HEK293 (cell line): ENCODE data around the gene STUM.

Experiments
- CTCF ChIA-PET: fragments of 350-600 bp; formaldehyde crosslinking; extraction: SDS; loops from one replicate; lab custom pipeline; 2021; ENCODE audit warnings: antibody characterized with exemption; lab: Yijun Ruan, JAX
- POLR2A ChIA-PET: fragments of 300-600 bp; formaldehyde crosslinking; extraction: SDS; loops from one replicate; lab custom pipeline; 2020; ENCODE audit warnings: antibody characterized with exemption, inconsistent platforms; lab: Yijun Ruan, JAX
- H3K27ac ChIP-seq: fragments of 200-500 bp; sonication (Bioruptor generic); 2 replicates; pipeline ENCODE4 v1.5.1; 2014; ENCODE audit warnings: low read depth, low read length, control low read depth, inconsistent platforms; ENCODE audit errors: extremely low read depth
- H3K36me3 ChIP-seq, 2 experiments: fragments of 200-500 bp in 1 of 2; sonication (Bioruptor generic) in 1 of 2; 1 replicate in 1 of 2; 2 replicates in 1 of 2; pipeline ENCODE4 v1.5.1; 2014 to 2017; ENCODE audit warnings: inconsistent platforms in 2 of 2, low read length in 2 of 2; ENCODE audit not compliant: control insufficient read depth in 2 of 2, insufficient read depth in 1 of 2
- H3K4me1 ChIP-seq: fragments of 200-500 bp; sonication (Bioruptor generic); 2 replicates; pipeline ENCODE4 v1.5.1; 2014; ENCODE audit warnings: mild to moderate bottlenecking, low read length, inconsistent platforms; ENCODE audit not compliant: control insufficient read depth, insufficient read depth
- H3K4me3 ChIP-seq: 2 replicates; pipeline ENCODE4 v1.5.1; 2011; ENCODE audit warnings: low read depth, mild to moderate bottlenecking, control low read depth, low read length, moderate library complexity
- H3K9me3 ChIP-seq: fragments of 200-500 bp; sonication (Bioruptor generic); 2 replicates; pipeline ENCODE4 v1.5.1; 2014; ENCODE audit warnings: low read depth, low read length, inconsistent platforms; ENCODE audit not compliant: control insufficient read depth, insufficient read depth
- AEBP2 ChIP-seq: fragments of 450-650 bp; formaldehyde crosslinking; IDR thresholded peaks from 2 replicates; pipeline ENCODE4 v1.5.1; 2016; ENCODE audit warnings: missing biosample characterization, missing genetic modification characterization, borderline replicate concordance
- EGR2 ChIP-seq: fragments of 450-650 bp; formaldehyde crosslinking; IDR thresholded peaks from 2 replicates; pipeline ENCODE4 v1.5.1; 2016; ENCODE audit warnings: low read depth, missing biosample characterization, missing genetic modification characterization
- FEZF1 ChIP-seq: fragments of 450-650 bp; formaldehyde crosslinking; IDR thresholded peaks from 2 replicates; pipeline ENCODE4 v1.5.1; 2016; ENCODE audit warnings: missing biosample characterization, missing genetic modification characterization
- GFI1B ChIP-seq: fragments of 450-650 bp; formaldehyde crosslinking; IDR thresholded peaks from 2 replicates; pipeline ENCODE4 v1.5.1; 2016; ENCODE audit warnings: missing biosample characterization, missing genetic modification characterization
- MYNN ChIP-seq: fragments of 450-650 bp; formaldehyde crosslinking; IDR thresholded peaks from 2 replicates; pipeline ENCODE4 v1.5.1; 2016; ENCODE audit warnings: missing biosample characterization, missing genetic modification characterization, borderline replicate concordance
- OSR2 ChIP-seq: fragments of 450-650 bp; formaldehyde crosslinking; IDR thresholded peaks from 2 replicates; pipeline ENCODE4 v1.5.1; 2016; ENCODE audit warnings: missing biosample characterization, missing genetic modification characterization
- REPIN1 ChIP-seq: fragments of 450-650 bp; formaldehyde crosslinking; IDR thresholded peaks from 2 replicates; pipeline ENCODE4 v1.5.1; 2017; ENCODE audit warnings: missing biosample characterization, missing genetic modification characterization, low read depth
- ZBTB26 ChIP-seq: fragments of 450-650 bp; formaldehyde crosslinking; optimal IDR thresholded peaks from 2 replicates; pipeline ENCODE3; 2016; ENCODE audit warnings: missing biosample characterization, mild to moderate bottlenecking, missing genetic modification characterization
- ZNF10 ChIP-seq: fragments of 450-650 bp; formaldehyde crosslinking; IDR thresholded peaks from 2 replicates; pipeline ENCODE4 v1.5.1; 2017; ENCODE audit warnings: missing biosample characterization, missing genetic modification characterization
- ZNF239 ChIP-seq: fragments of 450-650 bp; formaldehyde crosslinking; IDR thresholded peaks from 2 replicates; pipeline ENCODE4 v1.5.1; 2016; ENCODE audit warnings: missing biosample characterization, missing genetic modification characterization
- ZNF37A ChIP-seq: fragments of 450-650 bp; IDR thresholded peaks from 2 replicates; pipeline ENCODE4 v1.5.1; 2018; ENCODE audit warnings: missing biosample characterization, missing genetic modification characterization
- ZNF449 ChIP-seq: fragments of 450-650 bp; formaldehyde crosslinking; IDR thresholded peaks from 2 replicates; pipeline ENCODE4 v1.5.1; 2017; ENCODE audit warnings: missing biosample characterization, mild to moderate bottlenecking, missing genetic modification characterization, moderate library complexity
- ZNF521 ChIP-seq: fragments of 450-650 bp; formaldehyde crosslinking; IDR thresholded peaks from 2 replicates; pipeline ENCODE4 v1.5.1; 2017; ENCODE audit warnings: missing biosample characterization, mild to moderate bottlenecking, missing genetic modification characterization
- ZNF600 ChIP-seq: fragments of 450-650 bp; formaldehyde crosslinking; IDR thresholded peaks from 2 replicates; pipeline ENCODE4 v1.5.1; 2016; ENCODE audit warnings: missing biosample characterization, missing genetic modification characterization
- ZXDB ChIP-seq: fragments of 450-650 bp; formaldehyde crosslinking; IDR thresholded peaks from 2 replicates; pipeline ENCODE4 v1.5.1; 2016; ENCODE audit warnings: missing biosample characterization, missing genetic modification characterization

STUM gene

GRCh38 chr1:226639631-226640061, 91.1 kb downstream of the STUM start:
- Histone ChIP-seq H3K4me3 (no peak overlapping the region), H3K4me1 (0 out of 2 replicates have a peak, but pooled peaks cover 3% of the 10 kb centered on the region), H3K27ac (no peak overlapping the region), H3K36me3 (peaks cover 0 to 11% of the 10 kb centered on the region in 2 experiments; a peak in 2 of 3 replicates), H3K9me3 (no peaks in the 10 kb centered on the region)
- TF ChIP-seq ZNF521 (tag by site-specific recombination) (no peak), ZBTB26 (tag by site-specific recombination) (no peak), GFI1B (no peak), ZNF449 (tag by site-specific recombination) (no peak), OSR2 (tag by site-specific recombination) (no peak), ZNF10 (tag by site-specific recombination) (no peak), ZNF37A (tag by site-specific recombination) (no peak), ZNF239 (tag by site-specific recombination) (no peak), ZXDB (tag by site-specific recombination) (no peak), REPIN1 (tag by site-specific recombination) (no peak), AEBP2 (tag by site-specific recombination) (no peak)
- CTCF ChIA-PET = no interaction called here
- POLR2A ChIA-PET = no interaction called here

GRCh38 chr1:226640321-226641136, 92.0 kb downstream of the STUM start:
- H3K27ac ChIP-seq = no peak overlapping the region
- 0 out of 2 replicates have a peak, but pooled peaks cover 3% of the 10 kb centered on the region for H3K4me1 ChIP-seq
- no peak overlapping the region for H3K4me3 ChIP-seq
- H3K9me3 ChIP-seq = no peaks in the 10 kb centered on the region
- POLR2A ChIA-PET = no interaction called here
- peaks cover 0 to 11% of the 10 kb centered on the region in 2 experiments; a peak in 2 of 3 replicates for H3K36me3 ChIP-seq
- TF ChIP-seq ZNF600 (peak; percentile 73; the same call in 1 of the 2 replicates), MYNN (tag by site-specific recombination) (no peak), EGR2 (tag by site-specific recombination) (peak; percentile 56)
- TF ChIP-seq, all 188 proteins: peak for 2
- CTCF ChIA-PET = interaction anchor here (0.6 to 2.3 kb wide), 9 partner anchors 8 to 734 kb away, joined by 3 to 9 read pairs (median 3); no protein-coding TSS in a partner anchor

GRCh38 chr1:226641671-226642231, 93.2 kb downstream of the STUM start:
- Histone ChIP-seq H3K27ac (no peak overlapping the region), H3K9me3 (no peaks in the 10 kb centered on the region), H3K36me3 (peaks cover 0 to 12% of the 10 kb centered on the region in 2 experiments; a peak in 2 of 3 replicates), H3K4me1 (0 out of 2 replicates have a peak, but pooled peaks cover 3% of the 10 kb centered on the region), H3K4me3 (no peak overlapping the region)
- ChIA-PET POLR2A (no interaction called here), CTCF (interaction anchor here (0.6 to 2.3 kb wide), 6 partner anchors 8 to 577 kb away, joined by 3 to 9 read pairs (median 4); no protein-coding TSS in a partner anchor)
- TF ChIP-seq FEZF1 (tag by site-specific recombination) = no peak
